Measurements from ENCODE around the gene HS6ST1.

GRCh38 chr2:128245813-128246212 is 72.9 kb downstream of the HS6ST1 start:
- no peak for TF ChIP-seq POLR2A (IDR thresholded peaks at IDR 0.05; ENCODE audit: low read depth, low read length)
- TF ChIP-seq TAF1 (IDR thresholded peaks at IDR 0.05; ENCODE audit: borderline replicate concordance, low read depth, low read length), result no peak
